Measurements from ENCODE around the gene PAPPA.

PAPPA gene

GRCh38 chr9:116420993-116421538 is 267.5 kb downstream of the PAPPA start:
- no peak for DNase-seq (ENCODE audit: low spot score)

- DNase-seq (ENCODE audit: low spot score): no peak
Observed at GRCh38 chr9:116422119-116422979, 268.8 kb downstream of the PAPPA start.

- DNase-seq (ENCODE audit: low spot score): no peak
Observed at GRCh38 chr9:116423149-116423548, 269.6 kb downstream of the PAPPA start.

- DNase-seq (ENCODE audit: low spot score): no peak
Observed at GRCh38 chr9:116425244-116425643, 271.7 kb downstream of the PAPPA start.

GRCh38 chr9:116430849-116431248 is 277.3 kb downstream of the PAPPA start:
- no peak for DNase-seq (ENCODE audit: low spot score)

- no peak for DNase-seq (ENCODE audit: low spot score)
Observed at GRCh38 chr9:116432051-116432450, 278.5 kb downstream of the PAPPA start.

GRCh38 chr9:116434314-116434713 is 280.7 kb downstream of the PAPPA start:
- no peak for DNase-seq (ENCODE audit: low spot score)

- DNase-seq (ENCODE audit: low spot score): no peak
Observed at GRCh38 chr9:116435706-116436105, 282.1 kb downstream of the PAPPA start.

GRCh38 chr9:116436121-116436520 is 282.5 kb downstream of the PAPPA start:
- DNase-seq (ENCODE audit: low spot score): no peak

- DNase-seq (ENCODE audit: low spot score): no peak
Observed at GRCh38 chr9:116437411-116438370, 284.1 kb downstream of the PAPPA start.

- DNase-seq (ENCODE audit: low spot score): no peak
Observed at GRCh38 chr9:116442528-116442927, 288.9 kb downstream of the PAPPA start.

- no peak for DNase-seq (ENCODE audit: low spot score)
Observed at GRCh38 chr9:116447934-116448333, 294.3 kb downstream of the PAPPA start.

GRCh38 chr9:116448431-116448830 is 294.8 kb downstream of the PAPPA start:
- DNase-seq (ENCODE audit: low spot score): no peak

- no peak for DNase-seq (ENCODE audit: low spot score)
Observed at GRCh38 chr9:116449949-116450348, 296.4 kb downstream of the PAPPA start.

GRCh38 chr9:116450378-116451139 is 297.0 kb downstream of the PAPPA start:
- no peak for DNase-seq (ENCODE audit: low spot score)

- no peak for DNase-seq (ENCODE audit: low spot score)
Observed at GRCh38 chr9:116451500-116452115, 298.0 kb downstream of the PAPPA start.
